Spleen (tissue), 7 donors: ENCODE data around the gene SP8.
A peak's percentile ranks its signal among the peaks of the same experiment; 100 is the strongest.

Experiments
- POLR2A ChIP-seq, 3 donors: fragments of 450-650 bp; IDR thresholded peaks; one replicate each; pipeline ENCODE4 v1.5.1; 2017; ENCODE audit warnings: antibody characterized with exemption in 3 of 3, mild to moderate bottlenecking in 1 of 3
- TF ChIP-seq, protein P1 (sequence below), 11 experiments: fragments of 200-600 bp in 7 of 11; fragments of 450-650 bp in 4 of 11; sonication (generic) in 4 of 11; IDR thresholded peaks in 8 of 11; conservative IDR thresholded peaks in 3 of 11; 1 replicate in 7 of 11; 2 replicates in 4 of 11; pipeline versions ENCODE4 v1.4.0 to v1.8.0; 2016 to 2021; ENCODE audit warnings: antibody characterized with exemption in 11 of 11, inconsistent platforms in 4 of 11, mild to moderate bottlenecking in 1 of 11
- donor health status: DM: no; HTN: no; CAD: no; lungs with moderate emphysema.
- donor health status: DM: no; HTN: no; CAD: no.
- donor health status: DM: no; HTN: no; CAD: no.

DNA sequence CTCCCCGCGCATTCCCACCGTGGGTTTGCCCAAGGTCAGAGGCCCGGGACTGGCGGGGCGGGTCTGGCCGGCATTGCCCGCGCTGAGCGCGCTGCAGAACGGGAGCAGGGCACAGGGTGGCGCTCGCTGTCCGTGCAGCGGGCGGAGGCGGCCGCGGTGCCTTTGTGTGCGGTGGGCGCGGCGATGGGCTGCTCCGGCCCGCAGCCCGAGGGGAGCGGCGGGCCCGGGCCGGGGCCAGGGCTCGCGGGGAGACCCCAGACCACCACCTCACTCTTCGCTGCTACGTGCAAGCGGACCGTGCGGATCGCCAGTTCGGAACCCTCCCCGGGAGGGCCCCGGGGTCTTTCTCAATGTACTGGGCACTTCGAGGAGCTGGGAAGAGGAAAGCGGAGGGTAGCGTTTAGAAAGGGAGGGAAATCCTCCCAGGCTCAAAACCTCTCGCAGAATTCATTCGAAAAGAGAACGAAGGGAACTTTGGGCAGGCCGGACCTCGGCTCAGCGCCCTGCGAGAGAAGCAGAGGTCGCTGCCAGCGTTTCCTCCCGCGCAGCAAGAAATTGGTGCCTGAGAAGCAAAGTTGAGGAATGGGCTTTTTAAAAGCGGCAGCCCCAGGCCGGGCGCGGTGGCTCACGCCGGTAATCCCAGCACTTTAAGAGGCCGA, 8.5 kb downstream of the SP8 start:
- no peak for TF ChIP-seq POLR2A (IDR thresholded peaks at IDR 0.05)
- TF ChIP-seq, protein P1, sequence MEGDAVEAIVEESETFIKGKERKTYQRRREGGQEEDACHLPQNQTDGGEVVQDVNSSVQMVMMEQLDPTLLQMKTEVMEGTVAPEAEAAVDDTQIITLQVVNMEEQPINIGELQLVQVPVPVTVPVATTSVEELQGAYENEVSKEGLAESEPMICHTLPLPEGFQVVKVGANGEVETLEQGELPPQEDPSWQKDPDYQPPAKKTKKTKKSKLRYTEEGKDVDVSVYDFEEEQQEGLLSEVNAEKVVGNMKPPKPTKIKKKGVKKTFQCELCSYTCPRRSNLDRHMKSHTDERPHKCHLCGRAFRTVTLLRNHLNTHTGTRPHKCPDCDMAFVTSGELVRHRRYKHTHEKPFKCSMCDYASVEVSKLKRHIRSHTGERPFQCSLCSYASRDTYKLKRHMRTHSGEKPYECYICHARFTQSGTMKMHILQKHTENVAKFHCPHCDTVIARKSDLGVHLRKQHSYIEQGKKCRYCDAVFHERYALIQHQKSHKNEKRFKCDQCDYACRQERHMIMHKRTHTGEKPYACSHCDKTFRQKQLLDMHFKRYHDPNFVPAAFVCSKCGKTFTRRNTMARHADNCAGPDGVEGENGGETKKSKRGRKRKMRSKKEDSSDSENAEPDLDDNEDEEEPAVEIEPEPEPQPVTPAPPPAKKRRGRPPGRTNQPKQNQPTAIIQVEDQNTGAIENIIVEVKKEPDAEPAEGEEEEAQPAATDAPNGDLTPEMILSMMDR (IDR thresholded peaks at IDR 0.05 in 8 of 11, conservative IDR thresholded peaks at IDR 0.05 in 3 of 11), result peak in 8 of 11 experiments; percentile 34 to 74 (median 51)
